ENCODE measurements around the gene RING1. TPM values are rescaled to one million over a fixed set of nuclear protein-coding genes. Genes with fewer than 3 reads are reported as not detected.
"Not testable (repeated sequence)": the region's sequence is repeated elsewhere in the genome, so short reads cannot be mapped to it uniquely, and the experiment has no call there.

Gene RING1
- total RNA-seq, 4 donors from 2014 or later: 1.8 to 66.9 (median 30.1) TPM

- Histone ChIP-seq H3K4me1 (no peaks in the 10 kb centered on the region), H3K36me3 (no peaks in the 10 kb centered on the region), H3K27ac (peak overlapping the region; percentile 31 to 42), H3K27me3 (no peaks in the 10 kb centered on the region), H3K9me3 (no peaks in the 10 kb centered on the region), H3K4me3 (peak overlapping the region in 1 of 2 donors; percentile 41)
- intact Hi-C loops (cut with DNase I; ENCODE audit: low total_unique reads): no loop called here
- no peak for TF ChIP-seq CTCF (IDR thresholded peaks at IDR 0.05)
- TF ChIP-seq POLR2A (IDR thresholded peaks at IDR 0.05): no peak
- DNase-seq: no peak
Observed at GRCh38 chr6:33213989-33214335, 5.7 kb downstream of the RING1 start.

- no peaks in the 10 kb centered on the region for H3K36me3 ChIP-seq
- H3K9me3 ChIP-seq: no peaks in the 10 kb centered on the region
- intact Hi-C loops (cut with DNase I; ENCODE audit: low total_unique reads): no loop called here
- no peak overlapping the region for H3K4me3 ChIP-seq
- TF ChIP-seq CTCF (IDR thresholded peaks at IDR 0.05) (no peak), POLR2A (IDR thresholded peaks at IDR 0.05) (no peak)
- no peaks in the 10 kb centered on the region for H3K27me3 ChIP-seq
- no peak overlapping the region for H3K27ac ChIP-seq
- DNase-seq: no peak
- no peaks in the 10 kb centered on the region for H3K4me1 ChIP-seq
Observed at GRCh38 chr6:33215271-33216116, 7.2 kb downstream of the RING1 start.

GRCh38 chr6:33216117-33216649, 7.9 kb downstream of the RING1 start:
- TF ChIP-seq CTCF (IDR thresholded peaks at IDR 0.05) (no peak), POLR2A (IDR thresholded peaks at IDR 0.05) (no peak)
- H3K27ac ChIP-seq: no peak overlapping the region
- no peaks in the 10 kb centered on the region for H3K27me3 ChIP-seq
- intact Hi-C loops (cut with DNase I; ENCODE audit: low total_unique reads): no loop called here
- DNase-seq: no peak
- no peak overlapping the region for H3K4me3 ChIP-seq
- no peaks in the 10 kb centered on the region for H3K4me1 ChIP-seq
- H3K36me3 ChIP-seq: no peaks in the 10 kb centered on the region
- no peaks in the 10 kb centered on the region for H3K9me3 ChIP-seq

- no peak for DNase-seq
- TF ChIP-seq CTCF (IDR thresholded peaks at IDR 0.05): no peak
- TF ChIP-seq POLR2A (IDR thresholded peaks at IDR 0.05): no peak
- intact Hi-C loops (cut with DNase I; ENCODE audit: low total_unique reads): no loop called here
Observed at GRCh38 chr6:33217246-33217645, 8.9 kb downstream of the RING1 start.

GRCh38 chr6:33217681-33218080, 9.4 kb downstream of the RING1 start:
- Histone ChIP-seq H3K4me3 (no peak overlapping the region), H3K9me3 (no peaks in the 10 kb centered on the region), H3K36me3 (no peaks in the 10 kb centered on the region), H3K27ac (no peak overlapping the region), H3K4me1 (no peaks in the 10 kb centered on the region), H3K27me3 (no peaks in the 10 kb centered on the region)
- TF ChIP-seq CTCF (IDR thresholded peaks at IDR 0.05): no peak
- no peak for TF ChIP-seq POLR2A (IDR thresholded peaks at IDR 0.05)
- no peak for DNase-seq
- intact Hi-C loops (cut with DNase I; ENCODE audit: low total_unique reads): no loop called here

More at GRCh38 chr6:33217246-33217645, 8.9 kb downstream of the RING1 start:
- H3K27ac ChIP-seq: no peak overlapping the region
- H3K4me1 ChIP-seq: no peaks in the 10 kb centered on the region
- H3K4me3 ChIP-seq: no peak overlapping the region
- no peaks in the 10 kb centered on the region for H3K9me3 ChIP-seq
- H3K27me3 ChIP-seq: no peaks in the 10 kb centered on the region
- no peaks in the 10 kb centered on the region for H3K36me3 ChIP-seq

- H3K27me3 ChIP-seq; H3K27ac ChIP-seq; H3K36me3 ChIP-seq; H3K4me3 ChIP-seq; intact Hi-C loops (cut with DNase I; ENCODE audit: low total_unique reads); H3K4me1 ChIP-seq; H3K9me3 ChIP-seq; DNase-seq: not testable (repeated sequence)
Observed at GRCh38 chr6:33226503-33227120, 18.3 kb downstream of the RING1 start.

Measured in uterus (tissue), 4 donors.